GM18907 (cell line): Measurements from ENCODE around the gene ALDH3B2.
A peak's percentile ranks its signal among the peaks of the same experiment; 100 is the strongest.
"Not testable (repeated sequence)": the region's sequence is repeated elsewhere in the genome, so short reads cannot be mapped to it uniquely, and the experiment has no call there.

Experiments used
- ATAC-seq: cut with Tn5 transposase; IDR thresholded peaks from one replicate; pipeline ENCODE4 v1.9.1; 2021; ENCODE audit warnings: mild to moderate bottlenecking, moderate library complexity; ENCODE audit not compliant: unreplicated experiment

Gene ALDH3B2

DNA sequence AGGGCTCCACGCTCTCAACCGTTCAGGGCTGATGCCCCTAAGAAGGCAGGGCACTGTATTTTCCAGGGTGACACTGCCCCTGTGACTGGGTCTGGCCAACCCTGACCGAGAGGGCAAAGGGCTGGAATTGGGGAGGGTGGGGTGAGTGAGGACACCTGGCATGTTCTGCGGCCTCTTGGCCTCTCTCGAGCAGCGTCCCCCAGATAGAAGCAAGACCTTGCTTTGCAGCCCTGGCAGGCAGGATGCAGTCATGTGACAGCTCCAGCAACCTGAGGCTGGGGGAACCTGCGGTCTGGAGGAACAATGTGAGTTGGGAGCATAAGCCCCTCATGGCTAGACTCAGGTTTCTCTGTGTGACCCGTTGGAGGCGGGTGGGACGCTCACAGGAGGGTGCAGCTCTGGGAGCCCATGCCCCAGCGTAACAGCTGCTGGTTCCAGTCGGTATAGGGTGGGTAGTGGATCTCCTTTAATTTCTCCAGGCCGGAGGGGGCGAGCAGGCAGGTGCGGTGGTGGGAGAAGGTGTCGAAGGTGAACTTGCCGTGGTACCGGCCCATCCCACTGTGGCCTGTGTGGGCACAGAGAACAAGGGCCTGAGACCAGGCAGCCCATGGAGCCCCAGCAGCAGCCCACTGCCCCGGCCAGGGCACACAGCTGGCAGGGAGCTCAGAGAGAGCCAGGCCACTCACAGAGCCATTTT is 11.4 kb downstream of the ALDH3B2 start:
- ATAC-seq, result no peak

DNA sequence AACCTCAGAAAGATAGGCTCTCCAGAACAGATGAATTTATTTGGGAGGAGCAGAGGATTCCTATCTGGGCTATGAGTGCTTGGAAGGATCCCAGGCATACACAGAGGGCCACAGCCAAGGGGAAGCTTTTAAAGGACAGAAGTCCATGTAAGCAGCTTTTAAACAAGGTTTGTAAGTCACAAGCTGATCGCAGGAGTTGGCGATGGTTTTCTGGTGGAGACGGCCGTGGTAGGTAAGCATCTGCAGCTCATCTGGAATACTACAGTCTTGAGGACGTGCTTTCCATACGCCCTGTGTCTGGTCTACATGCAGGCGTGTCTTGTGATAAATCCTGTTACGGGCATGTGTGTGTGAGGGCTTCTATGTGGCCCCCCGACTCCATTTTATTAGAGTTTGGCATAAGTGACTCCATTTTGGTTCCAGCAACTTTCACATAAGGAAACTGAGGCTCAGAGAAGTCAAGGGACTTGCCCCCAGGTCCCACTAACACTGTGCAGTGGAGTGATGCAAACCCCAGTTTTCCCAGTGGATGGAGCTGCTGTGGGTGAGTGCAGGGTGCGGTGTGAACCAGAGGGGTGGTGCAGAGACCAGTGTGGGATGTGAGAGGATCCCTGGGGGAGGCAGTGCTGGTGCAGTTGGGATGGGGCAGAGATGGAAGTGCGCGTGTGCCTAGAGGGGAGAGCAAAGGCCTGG is 12.1 kb downstream of the ALDH3B2 start:
- no peak for ATAC-seq

DNA sequence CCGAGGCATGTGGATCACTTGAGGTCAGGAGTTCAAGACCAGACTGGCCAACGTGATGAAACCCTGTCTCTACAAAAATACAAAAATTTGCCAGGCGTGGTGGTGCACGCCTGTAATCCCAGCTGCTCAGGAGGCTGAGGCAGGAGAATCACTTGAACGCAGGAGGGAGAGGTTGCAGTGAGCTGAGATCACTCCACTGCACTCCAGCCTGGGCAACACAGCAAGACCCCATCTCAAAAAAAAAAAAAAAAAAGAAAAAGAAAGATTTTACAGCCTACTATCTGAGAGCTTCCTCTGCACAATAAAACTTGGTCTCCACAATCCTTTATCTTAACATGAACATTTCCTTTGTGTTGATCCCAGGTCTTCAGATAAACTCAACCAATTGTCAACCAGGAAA is 13.7 kb downstream of the ALDH3B2 start:
- not testable (repeated sequence) for ATAC-seq

DNA sequence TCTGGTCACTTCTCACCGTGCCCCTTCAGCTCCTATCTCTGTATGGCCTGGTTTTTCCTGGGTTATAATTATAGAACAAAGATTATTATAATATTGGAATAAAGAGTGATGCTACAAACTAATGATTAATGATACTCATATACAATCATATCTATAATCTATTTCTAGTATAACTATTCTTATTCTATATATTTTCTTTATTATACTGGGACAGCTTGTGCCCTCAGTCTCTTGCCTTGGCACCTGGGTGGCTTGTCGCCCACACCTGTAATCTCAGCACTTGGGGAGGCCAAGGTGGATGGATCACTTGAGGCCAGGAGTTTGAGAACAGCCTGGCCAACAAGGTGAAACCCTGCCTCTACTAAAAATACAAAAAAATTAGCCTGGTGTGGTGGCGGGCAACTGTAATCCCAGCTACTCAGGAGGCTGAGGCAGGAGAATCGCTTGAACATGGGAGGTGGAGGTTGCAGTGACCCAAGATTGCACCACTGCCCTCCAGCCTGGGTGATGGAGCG is 14.7 kb downstream of the ALDH3B2 start:
- not testable (repeated sequence) for ATAC-seq

DNA sequence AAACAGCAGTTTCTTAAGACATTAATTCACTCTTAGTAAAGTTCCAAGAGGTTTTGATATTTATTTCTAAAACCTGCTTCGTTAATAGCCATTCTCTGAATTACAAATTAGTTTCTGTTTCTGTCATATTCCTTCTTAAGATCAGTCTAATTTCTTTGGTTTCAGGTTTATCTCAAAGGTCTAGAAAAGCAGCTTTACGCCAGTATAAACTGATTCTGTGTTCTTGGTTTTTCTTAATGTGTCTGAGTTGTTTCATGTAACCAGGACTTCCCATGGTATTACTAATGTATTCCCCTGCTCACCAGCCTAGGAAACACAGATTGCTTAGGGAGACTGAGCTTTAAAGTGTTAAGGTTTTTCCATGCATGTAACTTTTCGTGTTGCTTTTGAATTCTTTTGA is 17.1 kb downstream of the ALDH3B2 start:
- no peak for ATAC-seq

DNA sequence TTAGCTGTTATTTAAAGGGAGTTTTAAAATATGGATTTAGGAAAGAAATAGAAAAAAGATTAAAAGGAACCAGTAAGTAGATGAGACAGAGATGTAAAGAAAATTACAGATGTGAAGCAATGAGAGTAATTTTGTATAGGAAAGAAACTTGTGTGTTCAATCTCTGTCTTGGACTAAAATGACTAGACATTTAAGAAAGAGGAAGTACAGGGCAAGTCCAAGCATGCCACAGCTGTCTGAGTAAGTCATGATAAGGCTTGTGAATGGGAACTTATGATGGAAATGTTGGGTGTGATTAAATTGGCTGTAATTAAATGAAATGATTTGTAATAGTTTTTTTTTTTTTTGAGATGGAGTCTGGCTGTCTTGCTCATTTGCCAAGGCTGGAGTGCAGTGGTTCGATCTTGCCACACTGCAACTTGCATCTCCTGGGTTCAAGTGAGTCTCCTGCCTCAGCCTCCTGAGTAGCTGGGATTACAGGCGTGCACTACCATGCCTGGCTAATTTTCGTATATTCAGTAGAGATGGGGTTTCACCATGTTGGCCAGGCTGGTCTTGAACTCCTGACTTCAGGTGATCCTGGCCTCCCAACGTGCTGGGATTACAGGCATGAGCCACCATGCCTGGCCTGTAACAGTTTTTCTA is 18.0 kb downstream of the ALDH3B2 start:
- no peak for ATAC-seq

DNA sequence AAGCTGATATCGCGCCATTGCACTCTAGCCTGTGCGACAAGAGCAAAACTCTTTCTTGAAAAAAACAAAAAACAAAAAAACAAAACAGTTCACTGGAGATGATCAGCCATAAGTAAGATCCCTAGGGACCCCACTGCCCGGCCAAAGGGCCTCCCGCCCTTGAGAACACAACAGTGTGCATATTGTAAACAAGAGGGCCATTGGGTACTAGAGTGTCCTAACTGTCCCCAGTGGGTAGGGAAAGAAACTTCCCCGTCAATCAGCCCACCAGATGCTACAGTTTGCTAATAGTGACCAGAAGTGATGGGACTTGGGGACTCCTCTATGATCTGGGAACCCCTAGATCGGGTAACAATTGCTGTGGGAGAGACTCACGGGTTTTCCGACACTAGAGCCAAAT is 20.2 kb downstream of the ALDH3B2 start:
- ATAC-seq, result no peak

DNA sequence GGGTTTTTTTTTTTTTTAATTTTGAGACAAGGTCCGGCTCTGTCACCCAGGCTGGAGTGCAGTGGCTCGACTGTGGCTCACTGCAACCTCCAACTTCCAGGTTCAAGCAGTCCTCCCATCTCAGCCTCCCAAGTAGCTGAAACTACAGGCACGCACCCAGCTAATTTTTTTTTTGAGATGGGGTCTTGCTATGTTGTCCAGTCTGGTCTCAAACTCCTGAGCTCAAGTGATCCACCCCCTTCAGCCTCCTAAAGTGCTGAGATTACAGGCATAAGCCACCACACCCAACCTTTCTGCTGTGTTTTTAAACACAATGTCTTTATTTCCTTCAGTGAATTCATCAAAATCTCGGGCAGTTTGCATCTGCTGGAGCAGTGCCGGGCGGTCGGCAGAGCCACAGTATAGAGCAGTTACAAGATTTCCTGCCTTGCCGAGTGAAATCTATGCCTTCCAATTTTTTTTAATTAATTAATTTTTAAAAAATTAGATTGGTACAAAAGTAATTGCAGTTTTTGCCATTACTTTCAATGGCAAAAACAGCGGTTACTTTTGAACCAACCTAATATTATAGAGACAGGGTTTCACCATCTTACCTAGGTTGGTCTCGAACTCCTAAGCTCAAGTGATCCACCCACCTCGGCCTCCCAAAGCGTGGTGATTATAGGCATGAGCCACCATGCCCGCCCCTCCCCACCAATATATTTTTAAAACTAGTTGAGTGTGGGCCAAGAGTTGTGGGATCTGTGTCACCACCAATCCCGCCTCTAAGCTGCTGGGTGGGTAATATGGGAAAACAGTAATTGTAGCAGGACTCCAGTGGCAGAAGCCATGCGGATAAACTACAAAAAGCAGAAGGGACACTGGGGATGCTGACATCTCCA is 21.2 kb downstream of the ALDH3B2 start:
- ATAC-seq, result no peak

DNA sequence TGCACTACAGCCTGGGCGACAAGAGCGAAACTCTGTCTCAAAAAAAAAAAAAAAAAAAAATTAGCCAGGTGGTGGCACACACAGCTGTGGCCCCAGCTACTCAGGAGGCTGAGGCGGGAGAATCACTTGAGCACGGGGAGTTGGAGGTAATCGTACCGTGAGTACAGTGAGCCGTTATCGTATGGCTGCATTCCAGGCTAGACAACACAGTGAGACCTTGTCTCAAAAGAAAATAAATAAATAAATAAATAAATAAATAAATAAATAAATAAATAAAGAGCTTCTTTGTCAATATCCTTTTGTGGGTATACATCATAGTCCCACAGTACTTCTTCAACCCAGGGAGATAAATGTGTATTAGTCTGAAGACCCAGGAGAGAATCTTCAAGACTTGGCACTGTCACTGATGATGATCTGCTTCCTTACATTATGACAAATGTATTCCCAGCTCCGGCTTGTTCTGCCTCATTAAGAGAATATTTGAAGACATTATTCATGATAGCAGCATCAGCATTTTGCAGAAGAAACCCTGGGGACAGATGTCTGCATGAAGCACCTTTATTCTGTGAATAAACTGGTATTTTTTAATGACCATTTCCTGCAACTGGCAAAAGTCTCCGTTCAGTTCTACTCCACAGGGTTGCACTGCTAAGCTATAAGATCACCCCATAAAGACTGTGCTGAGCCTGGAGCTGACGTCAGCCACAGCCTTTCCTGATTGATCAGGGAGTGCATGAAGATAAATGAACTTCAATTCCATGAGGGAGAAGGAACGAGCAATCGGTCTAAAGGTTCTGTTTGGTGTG is 22.2 kb downstream of the ALDH3B2 start:
- no peak for ATAC-seq

DNA sequence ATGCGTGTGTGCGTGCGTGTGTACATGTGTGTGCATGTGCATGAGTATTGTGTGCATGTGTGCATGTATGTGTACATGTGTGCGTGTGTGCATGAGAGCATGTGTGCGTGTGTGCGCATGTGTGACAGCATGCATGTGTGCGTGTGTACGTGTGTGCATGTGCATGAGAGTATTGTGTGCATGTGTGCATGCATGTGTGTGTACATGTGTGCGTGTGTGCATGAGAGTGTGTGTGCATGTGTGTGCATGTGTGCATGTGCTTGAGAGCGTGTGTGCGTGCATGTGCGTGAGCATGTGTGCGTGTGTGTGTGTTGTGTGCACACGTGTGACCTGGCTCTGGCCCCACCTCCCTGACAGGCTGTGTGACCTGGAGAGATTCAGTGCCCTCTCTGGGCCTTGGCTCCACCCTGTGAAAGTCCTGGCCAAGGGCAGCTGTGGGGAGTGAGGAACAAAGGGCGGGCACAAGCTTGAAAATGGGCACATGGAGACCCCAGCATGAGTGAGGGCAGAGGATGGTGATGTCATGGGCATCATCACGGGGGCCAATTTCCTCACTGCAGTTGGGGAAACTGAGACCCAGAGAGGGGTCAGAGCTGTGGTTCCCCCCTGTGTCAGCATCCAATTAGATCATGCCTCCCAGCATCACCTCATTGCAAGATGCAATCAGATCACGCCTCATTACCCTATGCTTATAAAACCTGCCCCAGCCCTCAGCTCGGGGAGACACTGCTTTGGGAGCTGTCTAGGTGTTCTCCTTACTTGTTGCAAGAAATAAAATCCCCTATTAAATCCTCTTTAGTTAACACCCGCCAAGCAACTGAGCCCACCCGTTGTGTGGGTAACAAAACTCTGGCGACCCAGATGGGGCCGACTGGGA is 24.6 kb downstream of the ALDH3B2 start:
- no peak for ATAC-seq

DNA sequence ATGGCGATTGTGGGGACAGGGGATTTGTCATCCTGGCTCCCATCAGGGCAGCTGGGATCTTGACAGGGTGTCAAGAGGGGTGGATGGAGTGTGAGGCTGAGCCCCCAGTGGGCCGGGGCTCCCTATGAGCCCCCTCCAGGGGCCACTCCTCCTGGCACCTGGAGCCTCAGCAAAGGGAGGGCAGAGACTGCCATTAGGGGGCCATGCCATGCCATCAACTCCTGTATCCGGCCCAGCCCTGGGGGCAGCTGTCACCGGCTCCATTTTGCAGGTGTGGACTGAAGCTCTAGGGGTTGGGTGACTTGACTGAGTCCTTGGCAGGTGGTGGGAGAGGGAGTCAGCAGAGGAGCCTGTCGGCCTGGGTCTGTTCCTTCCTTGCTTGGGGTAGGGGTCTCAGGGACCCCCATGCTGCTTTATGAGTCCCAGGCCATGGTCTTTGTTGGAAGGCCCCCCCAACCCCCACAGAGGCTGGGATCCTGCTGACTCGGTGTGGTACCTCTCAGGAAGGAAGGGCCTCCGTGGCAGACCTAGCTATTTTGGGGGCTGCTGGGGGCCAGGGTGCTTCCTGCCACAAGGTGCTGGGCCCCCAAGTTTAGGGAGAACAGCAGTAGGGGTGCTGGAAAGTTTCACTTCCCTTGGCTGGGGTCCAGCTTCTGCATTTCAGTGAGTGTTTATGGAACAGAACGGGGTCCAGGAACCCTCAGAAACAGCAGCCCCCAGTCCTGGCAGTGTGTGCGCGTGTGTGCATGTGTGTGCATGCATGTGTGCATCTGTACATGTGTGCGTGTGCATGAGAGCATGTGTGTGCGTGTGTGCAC is 25.4 kb downstream of the ALDH3B2 start:
- peak; percentile 14 for ATAC-seq

DNA sequence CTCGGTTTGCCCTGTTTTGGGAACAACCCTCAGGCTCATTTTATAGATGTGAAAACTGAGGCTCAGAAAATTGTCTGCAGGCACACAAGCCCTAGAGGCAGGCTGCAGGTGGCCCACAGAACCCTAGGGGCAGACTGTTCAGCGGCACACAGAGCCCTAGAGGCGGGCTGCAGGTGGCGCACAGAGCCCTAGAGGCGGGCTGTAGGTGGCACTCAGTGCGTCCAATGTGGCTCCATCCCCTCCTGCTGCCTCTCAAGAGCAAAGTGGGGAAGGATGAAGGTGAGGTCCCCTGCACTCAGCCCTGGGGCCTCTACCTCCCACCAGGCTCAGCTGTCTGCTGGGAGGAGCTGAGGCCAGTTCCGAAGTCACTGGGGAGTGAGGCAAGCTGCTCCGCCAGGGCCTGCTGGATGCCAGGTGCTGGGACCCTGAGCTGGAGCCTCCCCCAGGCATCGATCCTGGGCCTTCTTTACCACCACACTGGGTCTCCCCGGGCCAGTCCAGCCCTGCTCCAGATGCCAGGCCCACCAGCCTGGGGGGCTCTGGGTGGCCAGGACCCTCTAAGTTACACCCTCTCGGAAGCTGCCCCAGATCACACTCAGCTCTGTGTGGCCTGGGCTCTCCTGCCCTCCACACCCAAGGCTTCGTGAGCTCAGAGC is 26.2 kb downstream of the ALDH3B2 start:
- peak; percentile 62 for ATAC-seq

DNA sequence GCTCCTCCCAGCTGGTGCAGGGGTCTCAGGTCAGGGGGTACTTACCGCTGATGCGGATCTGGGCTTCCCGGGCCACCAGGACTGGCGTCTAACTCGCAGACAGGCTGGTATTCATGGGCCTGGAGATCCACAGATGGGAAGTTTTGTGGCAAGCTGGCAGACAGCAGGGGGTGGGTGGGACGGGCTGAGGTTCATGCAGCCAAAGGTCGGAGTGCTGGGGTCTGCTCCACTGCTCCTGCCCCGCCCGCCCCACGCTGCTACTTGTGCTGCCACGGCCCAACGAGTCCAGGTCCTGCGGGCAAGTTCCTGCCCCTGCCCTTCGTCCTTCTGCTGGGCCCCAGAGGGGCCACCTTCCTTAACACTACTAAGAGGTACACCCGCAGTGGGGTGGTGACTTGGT is 27.0 kb downstream of the ALDH3B2 start:
- ATAC-seq, result no peak

DNA sequence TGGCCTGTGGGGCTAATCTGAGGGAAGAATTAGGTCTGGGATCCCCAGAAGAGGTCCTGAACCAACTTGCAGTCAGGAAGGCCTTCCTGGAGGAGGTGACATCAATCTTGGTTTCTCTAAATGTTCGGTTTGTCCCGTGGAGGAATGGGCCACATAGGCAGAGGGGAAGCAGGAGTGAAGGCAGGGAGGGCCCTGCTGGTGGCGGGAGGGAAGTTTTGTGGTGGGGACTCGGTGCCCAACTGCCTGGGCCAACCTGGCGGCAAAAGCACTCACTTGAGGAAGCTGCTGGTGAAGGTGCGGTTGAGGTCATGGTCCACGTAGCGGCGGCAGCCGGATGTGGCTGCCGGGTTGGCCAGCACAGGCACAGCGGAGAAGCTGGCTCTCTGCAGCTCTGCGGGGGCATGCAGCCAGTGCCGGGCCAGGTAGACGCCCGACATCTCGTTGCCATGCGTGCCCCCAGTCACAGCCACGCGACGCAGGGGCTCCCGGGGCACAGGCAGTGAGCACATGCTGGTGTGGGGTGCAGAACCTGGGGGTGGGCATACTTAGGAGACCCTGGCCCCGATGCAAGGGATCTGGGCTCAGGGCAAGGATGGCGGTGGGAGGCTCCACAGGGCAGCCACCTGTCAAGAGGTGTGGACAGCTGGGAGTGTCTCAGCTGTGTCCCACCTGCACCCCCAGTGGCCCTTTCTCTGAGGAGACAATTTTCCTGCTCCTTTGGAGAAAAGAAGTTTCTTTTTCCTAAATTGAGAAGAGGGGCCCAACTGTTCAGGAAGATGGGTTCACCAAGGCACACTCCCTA is 27.7 kb downstream of the ALDH3B2 start:
- ATAC-seq, result peak; percentile 44

DNA sequence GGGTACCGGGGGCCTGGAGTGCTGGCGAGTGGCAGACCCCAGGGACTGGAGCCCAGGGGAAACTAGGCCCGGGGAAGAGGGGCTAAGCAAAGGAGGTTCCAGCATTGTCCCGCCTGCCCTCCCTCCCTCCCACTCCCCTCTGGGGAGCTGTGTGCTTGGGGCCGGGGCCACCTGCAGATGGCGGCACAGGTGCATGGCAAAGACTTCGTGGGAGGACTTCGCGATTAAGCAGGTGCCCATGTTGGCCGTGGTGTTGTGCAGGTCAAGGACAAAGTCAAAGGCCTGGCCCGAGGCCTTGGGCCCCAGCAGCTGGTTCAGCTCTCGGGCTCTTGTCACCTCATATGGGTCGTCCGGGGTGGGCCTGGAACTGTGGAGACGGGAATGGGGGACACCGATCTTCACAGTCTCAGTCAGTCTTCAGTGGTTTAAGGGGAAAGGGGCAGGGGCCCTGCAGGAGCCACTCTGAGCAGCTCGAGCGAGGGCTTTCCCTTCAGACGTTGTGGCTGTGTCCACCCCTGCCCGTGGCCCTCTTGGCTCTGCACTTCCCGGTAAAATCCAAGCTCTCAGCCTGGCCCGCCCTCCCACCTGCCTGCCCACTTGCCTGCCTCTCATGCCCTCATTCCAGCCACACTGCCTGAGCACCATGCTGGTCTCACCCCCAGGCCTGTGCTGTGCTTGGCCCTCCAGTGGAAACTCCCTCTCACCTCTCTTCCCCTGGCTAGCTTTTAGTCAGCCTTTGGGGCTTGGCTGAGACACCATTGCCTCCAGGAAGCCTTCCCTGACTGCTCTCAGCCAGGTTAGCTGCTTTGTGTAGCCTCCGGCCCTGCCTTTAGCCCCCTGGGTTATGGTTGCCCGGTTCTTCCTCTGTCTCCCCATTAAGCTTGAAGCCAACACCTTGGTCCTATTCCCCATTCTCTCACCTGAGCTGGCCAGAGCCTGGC is 28.6 kb downstream of the ALDH3B2 start:
- no peak for ATAC-seq
